Endometrial microvascular endothelial cells (primary cell): ENCODE measurements around the gene OR8K3. TPM values are rescaled to one million over a fixed set of nuclear protein-coding genes. Genes with fewer than 3 reads are reported as not detected.

Experiments
- in situ Hi-C: cut with HindIII; loops from 2 replicates; pipeline ENCODE4 v1.10.0; 2017; ENCODE audit warnings: low sequenced_read_pairs, low pct_unique_long_range_greater_than_20kb; ENCODE audit errors: inconsistent ontology term
- total RNA-seq: library from RNA; depleted of rRNA; stranded (reverse); fragments of >200 nt; gene quantifications from one replicate; pipeline ENCODE4 v1.2.3, GENCODE V29; 2015; ENCODE audit errors: inconsistent ontology term

OR8K3 gene
- total RNA-seq: not detected

- in situ Hi-C loops: no loop called here
Observed at GRCh38 chr11:56314844-56315243, at the start of gene OR8K3. TSS of gene OR8K3 (plus strand) at chr11:56315144. CDS start at chr11:56318307, 3,163 bp downstream.

- in situ Hi-C loops: no loop called here
Observed at GRCh38 chr11:56271092-56271491, 43.9 kb upstream of the OR8K3 start.

GRCh38 chr11:56273854-56274253, 41.1 kb upstream of the OR8K3 start, which contains the start of gene OR5T1:
TSS of gene OR5T1 (plus strand) at chr11:56274154. CDS start at chr11:56275639, 1,485 bp downstream.
- in situ Hi-C loops: no loop called here

- in situ Hi-C loops: no loop called here
Observed at GRCh38 chr11:56292154-56292553, 22.8 kb upstream of the OR8K3 start, which contains the start of gene OR8H1. TSS of gene OR8H1 (minus strand) at chr11:56292254. CDS start at chr11:56291062, 1,192 bp downstream.

GRCh38 chr11:56296898-56297297, 18.0 kb upstream of the OR8K3 start:
- in situ Hi-C loops: no loop called here

- in situ Hi-C loops: no loop called here
Observed at GRCh38 chr11:56307836-56308235, 7.1 kb upstream of the OR8K3 start.

- in situ Hi-C loops: no loop called here
Observed at GRCh38 chr11:56331861-56332491, 17.0 kb downstream of the OR8K3 start.

- in situ Hi-C loops: no loop called here
Observed at GRCh38 chr11:56333156-56333555, 18.2 kb downstream of the OR8K3 start.

- in situ Hi-C loops: no loop called here
Observed at GRCh38 chr11:56340289-56340688, 25.3 kb downstream of the OR8K3 start.

GRCh38 chr11:56345739-56346138, 30.8 kb downstream of the OR8K3 start, which contains the start of gene OR8K1:
TSS of gene OR8K1 (plus strand) at chr11:56346039. CDS start at chr11:56346039, 0 bp downstream.
- in situ Hi-C loops: no loop called here

GRCh38 chr11:56353991-56354390, 39.0 kb downstream of the OR8K3 start, which contains the start of gene OR8J1:
TSS of gene OR8J1 (plus strand) at chr11:56354291. CDS start at chr11:56360247, 5,956 bp downstream.
- in situ Hi-C loops: no loop called here

Other genes starting within 250 kb of the OR8K3 start
- not detected for gene OR8I2, start 221.8 kb upstream of the OR8K3 start, total RNA-seq
- gene OR8H2, start 211.5 kb upstream of the OR8K3 start, total RNA-seq: not detected
- not detected for gene OR8H3, start 192.8 kb upstream of the OR8K3 start, total RNA-seq
- not detected for gene OR8J3, start 174.9 kb upstream of the OR8K3 start, total RNA-seq
- not detected for gene OR8K5, start 154.8 kb upstream of the OR8K3 start, total RNA-seq
- not detected for gene OR5J2, start 138.5 kb upstream of the OR8K3 start, total RNA-seq
- not detected for gene OR5T2, start 80.9 kb upstream of the OR8K3 start, total RNA-seq
- not detected for gene OR5T3, start 62.9 kb upstream of the OR8K3 start, total RNA-seq
- not detected for gene OR5T1, start 41.0 kb upstream of the OR8K3 start, total RNA-seq
- gene OR8H1, start 22.9 kb upstream of the OR8K3 start, total RNA-seq: not detected
- gene OR8K1, start 30.9 kb downstream of the OR8K3 start, total RNA-seq: not detected
- not detected for gene OR8J1, start 39.1 kb downstream of the OR8K3 start, total RNA-seq
- not detected for gene OR8U1, start 60.5 kb downstream of the OR8K3 start, total RNA-seq
- gene OR5AL1, start 97.6 kb downstream of the OR8K3 start, total RNA-seq: not detected
- gene OR5M3, start 158.2 kb downstream of the OR8K3 start, total RNA-seq: not detected
- not detected for gene OR5M8, start 176.2 kb downstream of the OR8K3 start, total RNA-seq
- not detected for gene OR5M11, start 228.1 kb downstream of the OR8K3 start, total RNA-seq